NCI-H82 treated with DMSO at 0.1 percent for 48 hours (cell line): ENCODE measurements around the gene LPIN1.

Experiments used
- DNase-seq: peaks from one replicate; lab custom pipeline; 2025; ENCODE audit not compliant: unreplicated experiment; lab: John Stamatoyannopoulos, UW

LPIN1 gene

DNA sequence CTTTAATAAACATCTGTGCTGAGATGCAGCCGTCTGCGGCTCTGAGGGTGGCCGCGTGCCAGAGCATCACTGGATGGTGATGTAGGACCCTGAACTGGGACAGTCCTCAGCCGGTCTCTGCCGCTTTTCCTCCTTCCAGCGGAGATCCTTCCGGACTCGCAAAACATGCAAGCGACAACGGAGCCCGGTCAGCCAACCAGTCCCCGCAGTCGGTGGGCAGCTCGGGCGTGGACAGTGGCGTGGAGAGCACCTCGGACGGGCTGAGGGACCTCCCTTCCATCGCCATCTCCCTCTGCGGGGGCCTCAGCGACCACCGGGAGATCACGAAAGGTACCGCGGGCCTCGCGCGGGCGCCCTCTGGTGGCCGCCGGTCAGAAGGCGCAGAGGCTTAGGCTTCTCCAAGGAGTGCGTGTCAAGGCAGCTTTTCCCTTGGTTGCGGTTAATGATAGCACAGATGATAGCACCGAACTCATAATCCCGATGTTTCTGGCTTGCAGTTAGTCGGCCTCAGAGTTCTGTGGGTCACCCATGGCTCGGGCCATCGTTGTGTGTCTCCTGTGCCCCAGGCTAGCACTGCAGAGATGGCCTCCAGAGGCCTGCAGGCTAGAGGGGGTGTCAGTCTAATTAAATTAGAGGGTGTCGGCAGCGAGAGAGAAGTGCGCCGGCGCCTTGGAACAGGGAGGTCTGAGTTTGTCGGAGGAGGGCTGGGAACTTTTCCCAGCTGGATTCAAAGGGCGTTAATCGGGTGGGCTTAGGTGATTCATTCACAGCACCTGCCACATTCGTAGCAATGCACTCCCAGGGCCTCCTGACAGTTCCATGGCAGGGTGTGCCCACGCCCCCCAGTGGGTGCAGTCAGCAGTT, 38.5 kb downstream of the LPIN1 start:
- DNase-seq, result no peak

DNA sequence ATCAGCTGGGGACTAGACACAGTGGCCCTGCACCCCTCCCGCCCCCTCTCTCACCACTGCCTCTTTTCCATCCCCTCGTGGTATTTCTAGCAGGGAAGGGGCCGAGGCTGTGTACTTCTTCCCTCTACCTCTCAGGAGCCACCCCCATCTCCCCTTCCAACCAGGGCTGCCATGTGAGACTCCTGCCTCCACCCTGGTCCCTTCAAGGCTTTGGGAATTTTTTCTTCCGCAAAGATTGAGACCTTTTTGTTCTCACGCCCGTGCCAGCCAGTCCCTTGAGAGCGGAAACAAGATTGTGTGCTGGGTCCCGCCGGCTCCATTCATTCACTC, 39.1 kb downstream of the LPIN1 start:
- DNase-seq, result no peak

- DNase-seq, result no peak
Measured at GRCh38 chr2:11786191-11786590, 39.8 kb downstream of the LPIN1 start.

- no peak for DNase-seq
Measured at GRCh38 chr2:11786592-11786991, 40.2 kb downstream of the LPIN1 start.

DNA sequence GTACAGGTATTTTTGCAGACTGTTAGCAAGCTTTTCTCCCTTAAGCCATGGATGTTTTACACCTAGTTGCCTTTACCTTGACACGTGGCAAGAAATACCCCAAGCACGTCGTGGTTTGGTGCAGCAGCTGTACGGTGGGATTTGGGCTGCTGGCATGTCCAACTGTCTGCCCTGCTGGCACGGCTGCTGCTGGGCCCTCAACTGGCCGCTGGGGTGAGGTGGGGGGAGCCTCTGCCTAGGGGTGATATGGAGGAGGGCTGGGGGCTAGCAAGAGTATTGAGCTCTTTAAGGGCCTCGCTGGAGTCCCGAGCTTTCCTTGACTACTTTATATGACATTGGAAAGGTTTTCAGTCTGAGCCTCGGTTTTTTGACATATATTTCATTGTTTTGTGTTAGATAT, 41.6 kb downstream of the LPIN1 start:
- DNase-seq, result no peak

DNA sequence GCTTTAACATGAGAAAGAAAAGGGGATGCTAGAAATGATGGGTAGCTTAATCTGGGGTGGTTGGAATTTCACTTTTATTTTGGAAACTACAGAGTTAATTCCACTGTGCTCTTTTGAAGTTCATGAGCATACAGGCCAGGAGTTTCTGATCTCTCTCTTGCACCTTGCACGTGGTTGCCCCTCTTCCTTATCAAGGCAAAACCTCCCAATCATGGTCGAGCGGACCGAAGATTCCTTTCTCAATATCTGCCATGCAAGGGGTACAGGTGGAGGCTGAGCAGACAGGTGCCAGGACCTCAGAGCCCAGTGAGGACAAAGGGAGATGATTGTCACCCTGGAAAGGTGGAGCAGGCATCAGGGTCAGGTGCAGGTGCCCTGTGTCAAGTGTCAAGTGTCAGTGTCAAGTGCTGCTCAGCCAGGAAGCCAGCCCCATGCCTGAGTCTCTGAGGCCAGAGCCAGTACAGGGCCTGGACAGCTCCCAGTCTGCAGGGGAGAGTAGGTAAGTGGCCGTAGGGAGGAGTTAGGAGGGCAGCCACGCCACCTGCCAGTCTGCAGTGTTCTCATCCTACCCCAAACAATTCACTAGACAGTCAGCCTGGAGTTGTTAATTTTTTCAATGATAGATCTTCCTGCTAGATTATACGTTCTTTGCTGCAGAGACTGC, 42.2 kb downstream of the LPIN1 start:
- DNase-seq, result no peak

GRCh38 chr2:11789243-11789642, 42.8 kb downstream of the LPIN1 start:
- DNase-seq, result no peak

DNA sequence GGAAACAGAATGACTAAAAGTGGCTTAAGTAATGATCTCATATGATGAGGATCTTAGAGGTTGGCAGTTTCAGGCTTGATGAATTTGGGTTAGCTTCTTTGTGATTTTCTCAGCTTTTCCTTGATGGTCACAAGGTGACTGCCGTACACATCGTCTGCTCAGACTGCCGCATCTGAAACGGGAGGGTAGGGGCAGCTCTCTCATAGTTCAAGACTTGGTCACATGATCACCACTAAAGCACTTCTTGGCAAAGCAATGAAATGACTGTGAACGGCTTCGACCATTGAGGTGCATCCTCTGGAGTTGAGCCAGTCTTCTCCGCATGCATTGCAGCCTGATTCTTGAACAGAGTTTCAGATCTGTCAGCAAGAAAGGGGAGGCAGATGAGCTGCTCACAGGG, 43.8 kb downstream of the LPIN1 start:
- DNase-seq, result no peak

GRCh38 chr2:11795590-11795989, 49.2 kb downstream of the LPIN1 start:
- DNase-seq, result no peak

GRCh38 chr2:11796190-11797171, 50.0 kb downstream of the LPIN1 start:
- no peak for DNase-seq

DNA sequence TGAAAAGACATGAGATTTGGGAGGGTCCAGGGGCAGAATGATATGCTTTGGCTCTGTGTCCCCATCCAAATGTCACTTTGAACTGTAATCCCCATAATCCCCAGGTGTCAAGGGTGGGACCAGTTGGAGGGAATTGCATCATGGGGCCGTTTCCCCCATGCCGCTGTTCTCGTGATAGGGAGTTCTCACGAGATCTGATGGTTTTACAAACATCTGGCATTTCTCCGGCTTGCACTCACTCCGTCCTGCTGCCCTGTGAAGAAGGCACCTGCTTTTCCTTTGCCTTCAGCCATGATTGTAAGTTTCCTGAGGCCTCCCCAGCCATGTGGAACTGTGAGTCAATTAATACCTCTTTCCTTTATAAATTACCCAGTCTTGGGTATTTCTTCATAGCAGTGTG, 51.4 kb downstream of the LPIN1 start:
- DNase-seq, result no peak

DNA sequence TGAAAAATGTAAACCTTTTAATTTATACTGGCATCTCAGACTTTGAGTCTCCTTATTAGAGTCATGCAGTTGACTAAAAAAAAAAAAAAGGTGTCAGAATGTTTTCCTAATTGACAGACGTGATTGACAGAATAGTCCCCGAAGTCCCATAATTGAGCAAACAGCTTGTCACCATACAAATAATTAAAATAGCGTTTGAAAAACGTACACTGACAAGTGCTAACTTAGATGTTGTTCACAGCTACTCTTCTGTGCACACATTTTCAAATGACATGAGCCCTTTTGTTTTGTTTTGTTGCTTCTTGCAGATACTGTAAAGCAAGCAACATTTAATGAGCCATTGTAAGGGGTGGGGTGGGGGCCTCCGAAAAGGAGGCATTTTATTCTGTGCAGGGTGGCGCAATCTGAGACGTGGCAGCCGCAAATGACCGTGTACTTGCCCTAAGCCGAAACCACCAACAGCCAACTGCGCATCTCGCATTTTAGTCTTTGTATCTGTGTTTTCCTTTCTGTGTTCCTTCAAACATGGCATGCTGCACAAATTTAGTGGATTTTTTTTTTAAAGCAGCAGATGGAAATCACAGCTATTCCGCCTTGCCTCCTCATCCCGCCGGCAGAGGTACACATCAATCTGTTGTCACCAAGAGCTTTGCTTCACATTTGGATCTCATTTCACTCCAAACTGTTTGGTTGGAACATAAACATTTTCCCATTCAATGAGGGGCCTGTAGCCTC, 52.4 kb downstream of the LPIN1 start:
- DNase-seq, result no peak

- DNase-seq, result no peak
Measured at GRCh38 chr2:11799826-11800225, 53.4 kb downstream of the LPIN1 start.

DNA sequence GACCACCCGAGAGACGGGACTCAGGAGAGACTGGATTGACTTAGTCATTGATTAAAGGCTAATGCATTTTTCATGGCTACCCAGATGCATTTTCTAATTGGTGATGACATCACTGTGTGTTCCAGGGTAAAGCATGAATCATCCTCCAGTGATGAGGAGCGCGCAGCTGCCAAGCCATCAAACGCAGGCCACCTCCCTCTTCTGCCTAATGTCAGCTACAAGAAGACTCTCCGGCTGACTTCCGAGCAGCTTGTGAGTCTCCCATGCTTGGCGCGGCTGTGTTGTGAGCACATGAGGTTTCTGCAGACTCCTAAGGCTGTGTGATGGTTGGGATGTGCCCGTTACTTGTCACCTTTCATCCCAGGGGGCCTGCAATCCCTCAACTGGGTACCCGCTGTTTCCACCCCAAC, 56.4 kb downstream of the LPIN1 start:
- no peak for DNase-seq

- DNase-seq, result no peak
Measured at GRCh38 chr2:11805024-11805423, 58.6 kb downstream of the LPIN1 start.

DNA sequence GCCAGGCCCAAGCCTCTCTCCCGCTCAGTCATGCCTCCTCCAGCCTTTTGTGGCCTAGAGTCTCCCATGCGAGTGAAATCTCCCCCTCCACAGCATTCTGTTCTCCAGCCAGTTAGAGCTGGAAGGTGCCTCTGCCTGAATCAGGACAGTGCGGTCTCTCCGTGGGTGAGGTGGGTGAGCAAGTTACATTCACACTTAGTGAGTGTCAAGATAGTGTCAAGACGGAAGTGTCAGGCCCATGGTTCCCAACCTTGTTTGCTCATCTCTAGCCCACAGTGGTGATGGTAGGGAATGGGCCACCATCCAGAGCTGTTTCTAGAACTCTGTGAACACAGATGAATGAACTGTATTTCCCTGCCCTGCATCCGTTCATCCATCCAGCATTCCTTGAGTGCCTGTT, 59.5 kb downstream of the LPIN1 start:
- DNase-seq, result no peak

DNA sequence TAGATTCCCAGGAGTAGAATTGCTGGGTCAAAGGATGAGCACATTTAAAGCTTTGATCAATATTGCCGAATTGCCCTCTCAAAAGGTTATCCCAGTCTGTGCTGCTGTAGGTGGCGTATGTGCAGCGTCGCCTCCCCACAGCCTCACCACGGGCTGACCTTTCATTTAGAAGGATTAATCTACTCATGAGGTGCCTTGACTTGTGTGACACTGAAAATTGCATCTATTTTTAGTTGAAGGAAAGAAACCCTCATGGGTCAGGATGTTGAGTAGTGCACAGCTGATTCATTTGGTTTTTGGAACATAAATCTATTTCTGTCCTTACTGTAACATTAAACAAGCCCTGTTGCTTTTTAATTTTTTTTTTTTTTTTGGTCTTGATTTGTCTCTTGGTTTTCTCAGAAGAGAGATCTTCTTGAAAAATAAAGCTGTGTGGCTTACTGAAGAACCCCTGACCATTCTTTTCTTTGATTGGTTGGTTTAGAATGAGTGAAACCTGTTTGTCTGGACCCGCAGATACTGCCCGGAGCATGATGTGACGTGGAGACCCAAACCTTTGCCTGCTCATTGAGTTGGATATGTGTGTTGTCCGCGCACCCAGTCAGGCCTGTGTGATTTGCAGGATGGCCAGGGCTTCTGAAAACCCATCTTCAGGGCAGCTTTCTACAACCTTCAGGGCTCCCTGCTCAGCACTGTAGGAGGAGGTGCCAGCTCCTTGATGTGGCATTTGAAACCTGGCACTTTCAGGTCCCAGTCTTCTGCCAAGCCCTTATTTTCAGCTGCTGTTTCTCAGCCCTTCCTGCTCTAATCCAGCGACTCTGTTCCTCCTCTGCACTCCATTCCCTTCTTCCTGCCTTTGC, 61.0 kb downstream of the LPIN1 start:
- no peak for DNase-seq

DNA sequence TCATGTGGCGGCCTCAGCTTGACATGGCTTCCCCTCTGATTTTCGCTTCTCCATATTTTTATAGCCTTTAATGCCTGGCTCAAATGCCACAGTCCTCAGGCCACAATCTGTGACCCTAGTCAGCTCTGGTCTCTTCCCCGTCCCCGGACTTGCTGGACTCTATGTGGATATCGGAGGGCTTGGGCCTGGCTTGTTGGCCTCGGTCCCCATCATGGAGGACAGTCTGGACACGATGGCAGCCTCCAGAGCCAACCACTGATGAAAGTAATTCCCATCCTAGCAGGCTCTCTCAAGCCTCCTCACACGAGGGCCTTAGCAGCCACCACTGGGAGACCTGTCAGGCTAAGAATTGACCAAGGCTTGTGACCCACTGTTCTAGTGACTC, 61.6 kb downstream of the LPIN1 start:
- no peak for DNase-seq

DNA sequence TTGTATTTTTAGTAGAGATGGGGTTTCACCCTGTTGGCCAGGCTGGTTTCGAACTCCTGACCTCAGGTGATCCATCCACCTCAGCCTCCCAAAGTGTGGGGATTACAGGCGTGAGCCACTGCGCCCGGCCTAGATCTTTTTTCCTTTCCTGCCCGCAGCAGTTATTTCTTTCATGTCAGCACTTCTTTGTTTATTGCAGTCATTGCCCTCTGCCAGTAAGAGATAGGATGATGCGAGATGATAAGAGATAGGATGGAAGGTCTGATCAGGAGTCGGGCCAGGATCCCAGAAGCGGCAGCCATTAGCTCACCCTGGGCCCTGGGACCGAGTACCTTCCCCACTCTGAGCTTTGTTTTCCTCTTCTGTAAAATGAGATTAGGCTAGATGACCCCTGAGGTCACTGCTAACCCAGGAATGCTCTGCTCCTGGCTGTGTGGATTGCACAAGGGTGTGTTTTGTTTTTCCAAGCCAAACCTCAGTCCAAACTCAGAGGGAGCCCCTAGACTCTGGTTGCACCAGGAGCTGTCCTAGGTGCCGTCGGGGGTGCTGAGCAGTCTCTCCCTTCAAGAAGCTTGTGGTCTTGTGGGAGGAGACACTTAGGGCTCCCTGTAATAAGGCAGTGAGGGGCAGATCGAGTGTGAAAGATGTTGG, 63.3 kb downstream of the LPIN1 start:
- no peak for DNase-seq
